ENCODE measurements around the gene TAC4. TPM values are rescaled to one million over a fixed set of nuclear protein-coding genes. Genes with fewer than 3 reads are reported as not detected.

The TAC4 gene
- total RNA-seq, 1 experiment from 2014 or later: not detected

GRCh38 chr17:49822829-49823228 is 25.0 kb downstream of the TAC4 start:
- peaks cover 28% of the 10 kb centered on the region for H3K4me1 Mint-ChIP-seq (ENCODE audit: low read depth, unreplicated experiment)
- DNase-seq: no peak
- no peak overlapping the region for H3K4me3 Mint-ChIP-seq (ENCODE audit: low read depth, unreplicated experiment)
- peaks cover 80% of the 10 kb centered on the region for H3K36me3 Mint-ChIP-seq (ENCODE audit: insufficient read depth, unreplicated experiment)
- H3K27ac Mint-ChIP-seq (ENCODE audit: unreplicated experiment): no peak overlapping the region
- no peaks in the 10 kb centered on the region for H3K27me3 Mint-ChIP-seq (ENCODE audit: unreplicated experiment)
- no peak for TF ChIP-seq CTCF (IDR thresholded peaks at IDR 0.05; ENCODE audit: unreplicated experiment)
- intact Hi-C loops (cut with micrococcal nuclease; ENCODE audit: unreplicated experiment): no loop called here
- no TSS peak for BruUV-seq (replicated peaks)
- no peaks in the 10 kb centered on the region for H3K9me3 Mint-ChIP-seq (ENCODE audit: low read depth, unreplicated experiment)
- CTCF ChIA-PET: interaction anchor here (0.7 to 0.8 kb wide), 2 partner anchors 148 to 174 kb away, joined by 3 read pairs; no protein-coding TSS in a partner anchor

DNA sequence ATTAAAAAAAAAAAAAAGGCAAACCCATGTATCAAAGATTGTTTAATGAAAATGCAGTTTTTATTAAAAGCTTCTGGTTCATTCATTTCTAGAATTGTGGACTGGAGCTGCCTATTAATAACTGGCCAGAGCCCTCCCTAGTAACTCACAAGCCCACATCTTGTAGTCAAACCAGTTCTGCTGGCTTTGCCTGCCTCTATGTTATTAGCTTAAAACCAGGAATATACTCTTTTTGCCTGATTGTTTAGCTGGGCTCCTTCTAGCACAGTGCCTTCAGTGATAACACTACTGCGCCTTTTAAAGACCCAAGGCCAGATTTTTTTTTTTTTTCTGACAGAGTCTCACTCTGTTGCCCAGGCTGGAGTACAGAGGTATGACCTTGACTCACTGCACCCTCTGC is 26.0 kb downstream of the TAC4 start:
- intact Hi-C loops (cut with micrococcal nuclease; ENCODE audit: unreplicated experiment): no loop called here
- Mint-ChIP-seq H3K4me3 (ENCODE audit: low read depth, unreplicated experiment) (no peak overlapping the region), H3K4me1 (ENCODE audit: low read depth, unreplicated experiment) (peaks cover 28% of the 10 kb centered on the region), H3K36me3 (ENCODE audit: insufficient read depth, unreplicated experiment) (peaks cover 80% of the 10 kb centered on the region), H3K9me3 (ENCODE audit: low read depth, unreplicated experiment) (no peaks in the 10 kb centered on the region), H3K27ac (ENCODE audit: unreplicated experiment) (no peak overlapping the region), H3K27me3 (ENCODE audit: unreplicated experiment) (no peaks in the 10 kb centered on the region)
- peak; percentile 75 for DNase-seq
- CTCF ChIA-PET: interaction anchor here (0.6 to 1.7 kb wide), 10 partner anchors 10 to 256 kb away, joined by 3 to 5 read pairs (median 3); partner anchors contain the start of gene SLC35B1
- BruUV-seq (replicated peaks): no TSS peak
- no peak for TF ChIP-seq CTCF (IDR thresholded peaks at IDR 0.05; ENCODE audit: unreplicated experiment)

DNA sequence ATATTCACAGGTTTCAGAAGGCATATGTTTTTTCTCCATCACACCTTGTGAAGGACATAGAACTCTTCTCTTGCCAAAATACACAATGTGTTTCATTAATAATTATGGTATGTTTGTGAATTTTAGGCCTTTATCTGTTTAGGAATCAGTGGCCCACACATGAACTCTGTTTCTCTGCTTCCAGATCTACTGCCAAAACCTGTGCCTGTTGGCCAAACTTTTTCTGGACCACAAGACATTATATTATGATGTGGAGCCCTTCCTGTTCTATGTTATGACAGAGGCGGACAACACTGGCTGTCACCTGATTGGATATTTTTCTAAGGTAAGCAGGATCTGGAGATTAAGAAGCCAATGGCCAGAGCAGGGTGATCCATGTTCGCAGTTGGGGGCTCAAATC is 26.4 kb downstream of the TAC4 start:
- peaks cover 80% of the 10 kb centered on the region for H3K36me3 Mint-ChIP-seq (ENCODE audit: insufficient read depth, unreplicated experiment)
- TF ChIP-seq CTCF (IDR thresholded peaks at IDR 0.05; ENCODE audit: unreplicated experiment): no peak

DNA sequence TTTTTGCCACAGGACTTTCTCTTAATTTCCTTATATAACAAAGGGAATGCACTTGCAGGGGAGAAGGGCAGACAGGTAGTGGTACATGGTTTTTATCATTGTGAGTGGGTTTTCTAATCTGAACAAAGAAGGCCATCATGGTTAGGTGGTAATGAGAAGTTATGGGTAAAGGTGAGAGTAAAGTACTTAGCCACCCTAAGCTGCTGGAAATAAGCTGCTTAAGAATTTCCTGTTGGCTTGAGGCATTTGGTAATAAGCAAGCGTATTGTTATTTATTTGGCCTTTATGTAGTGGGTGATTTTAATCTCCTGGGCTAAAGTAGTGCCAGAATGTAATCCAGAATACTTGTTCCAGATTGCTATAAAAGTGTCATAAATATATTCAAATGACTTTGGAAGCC is 27.1 kb downstream of the TAC4 start:
- CTCF ChIA-PET: interaction anchor here (0.6 to 1.7 kb wide), 4 partner anchors 69 to 959 kb away, joined by 3 to 14 read pairs (median 6); no protein-coding TSS in a partner anchor

More for the DNA sequence above, 26.4 kb downstream of the TAC4 start:
- H3K27ac Mint-ChIP-seq (ENCODE audit: unreplicated experiment): peak overlapping the region; percentile 36
- CTCF ChIA-PET: interaction anchor here (0.6 to 1.7 kb wide), 8 partner anchors 10 to 254 kb away, joined by 3 to 7 read pairs (median 3); partner anchors contain the start of gene SLC35B1
- H3K9me3 Mint-ChIP-seq (ENCODE audit: low read depth, unreplicated experiment): no peaks in the 10 kb centered on the region
- BruUV-seq (replicated peaks): no TSS peak
- H3K4me3 Mint-ChIP-seq (ENCODE audit: low read depth, unreplicated experiment): no peak overlapping the region
- no peaks in the 10 kb centered on the region for H3K27me3 Mint-ChIP-seq (ENCODE audit: unreplicated experiment)
- intact Hi-C loops (cut with micrococcal nuclease; ENCODE audit: unreplicated experiment): no loop called here
- H3K4me1 Mint-ChIP-seq (ENCODE audit: low read depth, unreplicated experiment): peaks cover 28% of the 10 kb centered on the region
- no peak for DNase-seq

More for the DNA sequence above, 27.1 kb downstream of the TAC4 start:
- BruUV-seq (replicated peaks): no TSS peak
- peak overlapping the region; percentile 36 for H3K27ac Mint-ChIP-seq (ENCODE audit: unreplicated experiment)
- intact Hi-C loops (cut with micrococcal nuclease; ENCODE audit: unreplicated experiment): no loop called here
- TF ChIP-seq CTCF (IDR thresholded peaks at IDR 0.05; ENCODE audit: unreplicated experiment): no peak
- no peaks in the 10 kb centered on the region for H3K27me3 Mint-ChIP-seq (ENCODE audit: unreplicated experiment)
- H3K4me1 Mint-ChIP-seq (ENCODE audit: low read depth, unreplicated experiment): peaks cover 28% of the 10 kb centered on the region
- H3K4me3 Mint-ChIP-seq (ENCODE audit: low read depth, unreplicated experiment): no peak overlapping the region
- H3K9me3 Mint-ChIP-seq (ENCODE audit: low read depth, unreplicated experiment): no peaks in the 10 kb centered on the region
- peaks cover 80% of the 10 kb centered on the region for H3K36me3 Mint-ChIP-seq (ENCODE audit: insufficient read depth, unreplicated experiment)
- no peak for DNase-seq
